Heart right ventricle (tissue), 16 donors: ENCODE results near the gene STOML1. TPM values are rescaled to one million over a fixed set of nuclear protein-coding genes. Genes with fewer than 3 reads are reported as not detected.

Source experiments
- ATAC-seq, 8 donors: fragments of 200-7000 bp; cut with Tn5 transposase; one replicate each; pipeline ENCODE4 v1.9.1; 2020; ENCODE audit warnings: mild to moderate bottlenecking in 8 of 8, moderate library complexity in 8 of 8, moderate number of reproducible peaks in 1 of 8
- DNase-seq, 2 donors: peaks; one replicate each; pipeline ENCODE4 v3.0.0-alpha.2; 2020
- H3K27ac ChIP-seq, 10 donors: fragments of 200-600 bp; sonication (generic) in 2 of 10; one replicate each; pipeline versions ENCODE4 v1.5.0 to v1.8.0; 2020 to 2022; ENCODE audit warnings: mild to moderate bottlenecking in 3 of 10
- H3K27me3 ChIP-seq, 7 donors: fragments of 200-600 bp; one replicate each; pipeline ENCODE4 v1.8.0; 2021 to 2022; ENCODE audit warnings: mild to moderate bottlenecking in 2 of 7
- H3K36me3 ChIP-seq, 9 donors: fragments of 200-600 bp; sonication (generic) in 1 of 9; one replicate each; pipeline versions ENCODE4 v1.5.0 to v1.8.0; 2020 to 2022; ENCODE audit warnings: mild to moderate bottlenecking in 2 of 9
- H3K4me1 ChIP-seq, 9 donors: fragments of 200-600 bp; sonication (generic) in 1 of 9; one replicate each; pipeline versions ENCODE4 v1.5.0 to v1.8.0; 2020 to 2022; ENCODE audit warnings: mild to moderate bottlenecking in 4 of 9
- H3K4me3 ChIP-seq, 10 donors: fragments of 200-600 bp; sonication (generic) in 2 of 10; one replicate each; pipeline versions ENCODE4 v1.5.0 to v1.8.0; 2020 to 2022; ENCODE audit warnings: mild to moderate bottlenecking in 7 of 10, moderate library complexity in 2 of 10
- H3K9me3 ChIP-seq, 11 donors: fragments of 200-600 bp in 10 of 11; sonication (generic) in 2 of 11; one replicate each; pipeline versions ENCODE4 v1.5.0 to v1.8.0; 2013 to 2022; ENCODE audit warnings: mild to moderate bottlenecking in 2 of 11, control low read depth in 1 of 11, moderate library complexity in 1 of 11
- CTCF ChIP-seq, 9 donors: fragments of 200-600 bp; sonication (generic) in 2 of 9; IDR thresholded peaks; one replicate each; pipeline versions ENCODE4 v1.5.0 to v1.8.0; 2021 to 2022; ENCODE audit warnings: antibody characterized with exemption in 9 of 9, mild to moderate bottlenecking in 5 of 9, moderate library complexity in 1 of 9
- WGBS, 2 donors: extraction: QIAGEN DNeasy Blood & Tissue Kit; methylation state at CpG; one replicate each; pipeline ENCODE4 v1.1.7; 2013; ENCODE audit warnings: inconsistent platforms in 1 of 2; 5-methylcytosine and 5-hydroxymethylcytosine counted together
- intact Hi-C, 10 donors: fragments of 100-400 bp; cut with DNase I; formaldehyde crosslinking; loops; one replicate each; pipeline versions ENCODE4 v1.11.1 to v1.14.2; 2022
- long read RNA-seq, 3 donors: library from polyadenylated mRNA; unstranded; transcript quantifications; one replicate each; pipeline ENCODE4 v2.0.0, GENCODE V29; 2020 to 2021
- polyA plus RNA-seq, 2 donors: library from polyadenylated mRNA; stranded (reverse); fragments of 200-250 nt; gene quantifications; one replicate each; pipeline ENCODE4 v1.2.3, GENCODE V29; 2013
- total RNA-seq, 10 donors: library from RNA; stranded (reverse); fragmentation: NEBNext Ultra II Directional in 3 of 10; extraction: Animal tissue kit (Norgen Biotek cat#: 25700) in 3 of 10; gene quantifications; one replicate each; pipeline versions ENCODE4 v1.2.1 to v1.2.4, GENCODE V29; 2021 to 2023
- donor health status: Arrhythmogenic right ventricular cardiomyopathy.
- donor health status: ischemic (EF 13 %, LVEDD 7.1; RV severe dilation, severe dysfunction).
- donor health status: healthy with polysubstance abuse.
- donor health status: DM: no; HTN: yes; CAD: no.
- donor health status: DM: no; HTN: no; CAD: no.
- donor health status: ischemic (EF 25% LVEDD 6.9; RV normal size, moderate dysfunction).
- donor health status: ischemic (EF 25% LVEDD 5.7; RV mildly dilated, moderate dysfunction).
- donor health status: healthy.
- donor health status: DM: yes; HTN: yes; CAD: no.
- donor health status: Ischemic cardiomyopathy.
- donor health status: ischemic (EF 35%, LVEDD 5.7; RV mildly dilated, moderate dysfunction).
- donor health status: nonischemic (EF 11% LVEDD 7.7; RV severe dilation, severe dysfunction).
- donor health status: DM: yes; HTN: yes; CAD: no.
- donor health status: PGD.
- donor health status: ischemic (EF 29% LVEDD 5.4; RV normal size, mild dysfunction).
- donor health status: nonischemic (EF 23%, LVEDD 6.1; RV moderate dilation, normal function).

The STOML1 gene
- total RNA-seq (10 to 100 TPM; 21.1 to 38.4 (median 27.2) TPM), polyA plus RNA-seq (10 to 100 TPM; 33.1 to 35.0 TPM)
- long read RNA-seq, donor 1, full-length matches to known transcripts = 35 of 57 reads
- long read RNA-seq, donor 1, partial matches to known transcripts = 4 of 57 reads
- long read RNA-seq, donor 1, other reads (novel, unspliced or antisense) = 18 of 57 reads
- long read RNA-seq, donor 2, full-length matches to known transcripts = 52 of 89 reads
- long read RNA-seq, donor 2, partial matches to known transcripts = 6 of 89 reads
- long read RNA-seq, donor 2, other reads (novel, unspliced or antisense) = 31 of 89 reads
- long read RNA-seq, donor 3, full-length matches to known transcripts = 121 of 185 reads
- long read RNA-seq, donor 3, partial matches to known transcripts = 15 of 185 reads
- long read RNA-seq, donor 3, other reads (novel, unspliced or antisense) = 49 of 185 reads

- WGBS, 2 donors = 1% methylated on average over 55 to 72 of the region's 72 CpGs
- H3K9me3 ChIP-seq = no peaks in the 10 kb centered on the region
- DNase-seq = peak; percentile 91 to 96
- H3K4me1 ChIP-seq = peaks cover 42 to 88% (median 83%) of the 10 kb centered on the region in 9 donors
- H3K27ac ChIP-seq = peak within 1 kb of the TSS; percentile 92 to 100 (median 99)
- peak within 1 kb of the TSS; percentile 70 to 96 (median 88) for H3K4me3 ChIP-seq
- peaks cover 0 to 19% (median 5%) of the 10 kb centered on the region in 9 donors for H3K36me3 ChIP-seq
- peak; percentile 87 to 99 (median 97) for TF ChIP-seq CTCF (IDR thresholded peaks at IDR 0.05)
- intact Hi-C loops = loop anchor here in 2 of 10 donors (5.0 to 10.0 kb wide), 2 partner anchors 45 to 53 kb away; no protein-coding TSS in a partner anchor
- ATAC-seq = peak; percentile 80 to 92 (median 87)
- no peaks in the 10 kb centered on the region for H3K27me3 ChIP-seq
Observed at GRCh38 chr15:73991726-73992593, at the start of gene STOML1. TSS of gene STOML1 (minus strand) at chr15:73992295. CDS start at chr15:73992223, 72 bp downstream.

- no peak for TF ChIP-seq CTCF (IDR thresholded peaks at IDR 0.05)
- ATAC-seq (no peak), DNase-seq (no peak)
- H3K27ac ChIP-seq = peak overlapping the region in 9 of 10 donors; percentile 41 to 85 (median 77)
- peaks cover 20 to 81% (median 55%) of the 10 kb centered on the region in 9 donors for H3K4me1 ChIP-seq
- no peaks in the 10 kb centered on the region for H3K27me3 ChIP-seq
- WGBS, 2 donors = 82 to 88% methylated on average over 10 of the region's 10 CpGs
- no peaks in the 10 kb centered on the region for H3K9me3 ChIP-seq
- intact Hi-C loops = loop anchor here in 1 of 10 donors (10.0 kb wide), 1 partner anchor 47 kb away; the partner anchor contains the start of genes PML and STOML1
- H3K4me3 ChIP-seq = no peak overlapping the region
- peaks cover 0 to 59% (median 7%) of the 10 kb centered on the region in 9 donors for H3K36me3 ChIP-seq
Observed at GRCh38 chr15:74041311-74041756, 49.2 kb upstream of the STOML1 start.

GRCh38 chr15:74040109-74040850 lies 48.2 kb upstream of the STOML1 start:
- DNase-seq (peak in 1 of 2 donors; percentile 76), ATAC-seq (peak; percentile 51 to 80 (median 69))
- WGBS, 2 donors = 67 to 74% methylated on average over 7 of the region's 7 CpGs
- no peaks in the 10 kb centered on the region for H3K27me3 ChIP-seq
- no peak overlapping the region for H3K4me3 ChIP-seq
- no peaks in the 10 kb centered on the region for H3K9me3 ChIP-seq
- peaks cover 20 to 78% (median 55%) of the 10 kb centered on the region in 9 donors for H3K4me1 ChIP-seq
- intact Hi-C loops = loop anchor here in 1 of 10 donors (10.0 kb wide), 1 partner anchor 45 kb away; the partner anchor contains the start of genes PML and STOML1
- TF ChIP-seq CTCF (IDR thresholded peaks at IDR 0.05) = no peak
- peak overlapping the region; percentile 13 to 85 (median 77) for H3K27ac ChIP-seq
- H3K36me3 ChIP-seq = peaks cover 0 to 70% (median 11%) of the 10 kb centered on the region in 9 donors
